ENCODE measurements around the gene TSPAN32. TPM values are rescaled to one million over a fixed set of nuclear protein-coding genes. Genes with fewer than 3 reads are reported as not detected.
"Not testable (repeated sequence)": the region's sequence is repeated elsewhere in the genome, so short reads cannot be mapped to it uniquely, and the experiment has no call there.

TSPAN32 gene
- total RNA-seq, 1 donor from 2014 or later: not detected

- no peaks in the 10 kb centered on the region for H3K9me3 Mint-ChIP-seq (ENCODE audit: low read depth)
- no peak overlapping the region for H3K4me3 Mint-ChIP-seq (ENCODE audit: unreplicated experiment)
- no peak overlapping the region for H3K27ac Mint-ChIP-seq (ENCODE audit: unreplicated experiment)
- TF ChIP-seq, protein P1, sequence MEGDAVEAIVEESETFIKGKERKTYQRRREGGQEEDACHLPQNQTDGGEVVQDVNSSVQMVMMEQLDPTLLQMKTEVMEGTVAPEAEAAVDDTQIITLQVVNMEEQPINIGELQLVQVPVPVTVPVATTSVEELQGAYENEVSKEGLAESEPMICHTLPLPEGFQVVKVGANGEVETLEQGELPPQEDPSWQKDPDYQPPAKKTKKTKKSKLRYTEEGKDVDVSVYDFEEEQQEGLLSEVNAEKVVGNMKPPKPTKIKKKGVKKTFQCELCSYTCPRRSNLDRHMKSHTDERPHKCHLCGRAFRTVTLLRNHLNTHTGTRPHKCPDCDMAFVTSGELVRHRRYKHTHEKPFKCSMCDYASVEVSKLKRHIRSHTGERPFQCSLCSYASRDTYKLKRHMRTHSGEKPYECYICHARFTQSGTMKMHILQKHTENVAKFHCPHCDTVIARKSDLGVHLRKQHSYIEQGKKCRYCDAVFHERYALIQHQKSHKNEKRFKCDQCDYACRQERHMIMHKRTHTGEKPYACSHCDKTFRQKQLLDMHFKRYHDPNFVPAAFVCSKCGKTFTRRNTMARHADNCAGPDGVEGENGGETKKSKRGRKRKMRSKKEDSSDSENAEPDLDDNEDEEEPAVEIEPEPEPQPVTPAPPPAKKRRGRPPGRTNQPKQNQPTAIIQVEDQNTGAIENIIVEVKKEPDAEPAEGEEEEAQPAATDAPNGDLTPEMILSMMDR (IDR thresholded peaks at IDR 0.05): no peak
- H3K36me3 Mint-ChIP-seq (ENCODE audit: low read depth): peaks cover 2% of the 10 kb centered on the region
- no peaks in the 10 kb centered on the region for H3K27me3 Mint-ChIP-seq (ENCODE audit: low read depth)
- no peaks in the 10 kb centered on the region for H3K4me1 Mint-ChIP-seq (ENCODE audit: low read depth)
- no peak for DNase-seq (ENCODE audit: low spot score)
These were observed 61.3 kb downstream of the TSPAN32 start for GRCh38 chr11:2363130-2363529.

DNA sequence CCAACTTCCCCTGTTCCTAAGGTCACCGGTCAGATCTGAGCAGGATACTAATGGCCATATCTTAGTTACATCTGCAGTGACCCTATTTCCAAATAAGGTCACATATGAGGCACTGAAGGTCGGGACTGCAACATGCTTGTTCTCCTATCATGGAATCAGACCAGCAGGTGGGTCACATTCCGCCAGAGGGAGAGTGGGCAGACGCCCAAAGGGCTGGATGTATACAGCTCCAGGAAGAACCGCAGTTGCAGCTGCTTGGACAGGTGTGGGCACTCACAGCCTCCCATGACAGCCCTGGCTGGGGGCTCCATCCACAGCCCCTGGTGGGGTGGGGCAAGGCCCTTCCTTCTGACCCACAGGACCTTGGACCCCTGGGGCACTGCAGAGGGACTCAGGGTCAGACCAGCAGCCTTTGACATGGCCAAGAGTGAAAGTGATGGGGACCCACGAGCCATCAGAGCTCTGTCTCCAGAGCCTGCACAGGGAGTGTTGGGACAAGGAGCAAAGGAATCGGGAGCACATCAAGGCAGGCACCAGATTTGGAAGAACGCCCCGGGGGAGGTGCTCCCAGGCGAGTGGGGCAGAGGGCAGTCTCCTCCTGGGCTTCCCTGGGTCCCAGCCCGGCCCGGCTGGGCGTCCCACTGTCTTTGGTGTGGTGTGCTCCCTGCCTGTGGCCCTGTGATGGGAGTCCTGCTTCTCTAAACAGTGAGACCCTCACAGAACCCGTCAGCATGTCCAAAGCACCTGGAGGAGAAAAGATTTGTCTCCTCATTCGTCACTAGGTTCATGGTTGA is 62.0 kb downstream of the TSPAN32 start:
- Mint-ChIP-seq H3K4me3 (ENCODE audit: unreplicated experiment) (no peak overlapping the region), H3K27me3 (ENCODE audit: low read depth) (no peaks in the 10 kb centered on the region), H3K4me1 (ENCODE audit: low read depth) (no peaks in the 10 kb centered on the region), H3K36me3 (ENCODE audit: low read depth) (peaks cover 2% of the 10 kb centered on the region), H3K9me3 (ENCODE audit: low read depth) (no peaks in the 10 kb centered on the region), H3K27ac (ENCODE audit: unreplicated experiment) (no peak overlapping the region)
- TF ChIP-seq, protein P1 (IDR thresholded peaks at IDR 0.05): no peak
- DNase-seq (ENCODE audit: low spot score): no peak

DNA sequence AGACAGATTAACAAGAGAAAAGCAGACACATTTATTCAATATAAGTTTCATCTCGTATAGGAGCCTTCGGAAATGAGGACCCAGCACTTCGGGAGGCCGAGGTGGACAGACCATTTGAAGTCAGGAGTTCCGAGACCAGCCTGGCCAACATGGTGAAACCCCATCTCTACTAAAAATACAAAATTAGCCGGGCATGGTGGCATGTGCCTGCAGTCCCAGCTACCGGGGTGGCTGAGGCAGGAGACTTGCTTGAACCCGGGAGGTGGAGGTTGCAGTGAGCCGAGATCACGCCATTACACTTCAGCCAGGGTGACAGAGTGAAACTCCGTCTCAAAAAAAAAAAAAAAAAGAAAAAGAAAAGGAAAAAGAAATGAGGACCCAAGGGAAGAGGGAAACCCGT is 62.6 kb downstream of the TSPAN32 start:
- H3K27ac Mint-ChIP-seq (ENCODE audit: unreplicated experiment); H3K36me3 Mint-ChIP-seq (ENCODE audit: low read depth); H3K4me3 Mint-ChIP-seq (ENCODE audit: unreplicated experiment); H3K4me1 Mint-ChIP-seq (ENCODE audit: low read depth); DNase-seq (ENCODE audit: low spot score); H3K27me3 Mint-ChIP-seq (ENCODE audit: low read depth); H3K9me3 Mint-ChIP-seq (ENCODE audit: low read depth): not testable (repeated sequence)

DNA sequence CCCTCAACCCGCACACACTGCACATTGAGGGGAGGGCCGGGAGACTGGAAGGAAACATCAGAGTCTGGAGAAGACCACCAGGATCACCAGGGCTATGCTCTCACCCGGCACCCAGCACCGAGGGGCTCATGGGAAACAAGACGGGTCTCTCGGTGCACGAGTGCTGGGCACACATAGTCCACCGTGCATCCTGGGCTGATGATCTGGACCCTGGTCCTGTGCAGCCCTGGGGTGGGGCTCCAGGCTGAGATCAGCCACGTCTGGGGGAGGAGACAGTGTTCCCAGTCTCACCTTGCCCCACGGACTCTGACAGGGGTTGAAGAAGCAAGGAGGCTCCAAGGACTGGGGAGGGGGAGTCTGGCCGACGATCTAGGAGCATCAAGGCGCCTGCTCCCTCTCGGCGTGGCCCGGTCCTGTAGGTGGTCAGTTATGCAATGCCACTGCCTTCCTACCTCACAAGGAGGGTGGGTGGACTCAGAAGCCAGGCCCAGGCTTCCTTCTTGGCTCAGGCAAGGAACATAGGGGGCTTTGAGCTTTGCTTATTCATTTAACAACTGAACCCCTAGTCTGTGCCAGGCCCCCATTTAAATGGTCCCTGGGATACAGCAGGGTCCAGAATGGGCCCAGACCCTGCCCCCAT is 63.9 kb downstream of the TSPAN32 start:
- H3K27ac Mint-ChIP-seq (ENCODE audit: unreplicated experiment): no peak overlapping the region
- TF ChIP-seq, protein P1 (IDR thresholded peaks at IDR 0.05): no peak
- no peak overlapping the region for H3K4me3 Mint-ChIP-seq (ENCODE audit: unreplicated experiment)
- no peak for DNase-seq (ENCODE audit: low spot score)
- H3K9me3 Mint-ChIP-seq (ENCODE audit: low read depth): no peaks in the 10 kb centered on the region
- H3K36me3 Mint-ChIP-seq (ENCODE audit: low read depth): peaks cover 2% of the 10 kb centered on the region
- H3K4me1 Mint-ChIP-seq (ENCODE audit: low read depth): no peaks in the 10 kb centered on the region
- no peaks in the 10 kb centered on the region for H3K27me3 Mint-ChIP-seq (ENCODE audit: low read depth)

DNA sequence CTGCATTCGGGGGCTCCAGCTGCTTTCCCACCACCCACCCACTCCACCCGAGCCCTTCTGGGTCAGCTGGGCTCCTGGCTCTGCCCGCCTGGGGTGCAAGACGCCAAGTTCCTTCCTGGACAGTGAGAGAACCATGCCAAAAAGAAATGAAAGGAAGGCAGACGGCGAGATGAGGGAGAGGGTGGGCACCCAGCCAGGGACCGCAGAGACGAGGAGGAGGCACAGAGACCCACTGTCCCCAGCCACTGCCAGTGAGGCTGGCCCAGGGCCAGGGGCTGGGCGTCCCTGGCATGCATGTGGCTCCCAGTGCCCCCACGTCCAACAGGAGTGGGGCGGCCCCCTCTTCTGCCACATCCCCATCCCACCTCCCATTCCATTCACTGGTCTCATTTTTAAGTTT is 64.5 kb downstream of the TSPAN32 start:
- no peaks in the 10 kb centered on the region for H3K9me3 Mint-ChIP-seq (ENCODE audit: low read depth)
- TF ChIP-seq, protein P1 (IDR thresholded peaks at IDR 0.05): no peak
- peak; percentile 83 for DNase-seq (ENCODE audit: low spot score)
- peaks cover 2% of the 10 kb centered on the region for H3K36me3 Mint-ChIP-seq (ENCODE audit: low read depth)
- no peaks in the 10 kb centered on the region for H3K4me1 Mint-ChIP-seq (ENCODE audit: low read depth)
- H3K27me3 Mint-ChIP-seq (ENCODE audit: low read depth): no peaks in the 10 kb centered on the region
- no peak overlapping the region for H3K27ac Mint-ChIP-seq (ENCODE audit: unreplicated experiment)
- no peak overlapping the region for H3K4me3 Mint-ChIP-seq (ENCODE audit: unreplicated experiment)
